Endothelial cell (in vitro differentiated cells): ENCODE data around the gene TLCD3B. TPM values are rescaled to one million over a fixed set of nuclear protein-coding genes. Genes with fewer than 3 reads are reported as not detected.
A peak's percentile ranks its signal among the peaks of the same experiment; 100 is the strongest.

Experiments
- DNase-seq: peaks from one replicate; pipeline ENCODE4 v3.0.0; 2021; ENCODE audit warnings: low spot score
- H3K27ac Mint-ChIP-seq: one replicate; pipeline ENCODE4 v1.8.0; 2021; ENCODE audit warnings: mixed read lengths, inconsistent platforms; ENCODE audit not compliant: unreplicated experiment
- H3K27me3 Mint-ChIP-seq: one replicate; pipeline ENCODE4 v1.8.0; 2021; ENCODE audit warnings: mild to moderate bottlenecking, moderate library complexity, mixed read lengths, inconsistent platforms; ENCODE audit not compliant: unreplicated experiment
- H3K36me3 Mint-ChIP-seq: one replicate; pipeline ENCODE4 v1.8.0; 2021; ENCODE audit warnings: mild to moderate bottlenecking, low read depth, mixed read lengths, inconsistent platforms; ENCODE audit not compliant: unreplicated experiment
- H3K4me1 Mint-ChIP-seq: one replicate; pipeline ENCODE4 v1.8.0; 2021; ENCODE audit warnings: mild to moderate bottlenecking, mixed read lengths, inconsistent platforms; ENCODE audit not compliant: unreplicated experiment
- H3K4me3 Mint-ChIP-seq: one replicate; pipeline ENCODE4 v1.8.0; 2021; ENCODE audit warnings: mild to moderate bottlenecking, mixed read lengths, inconsistent platforms; ENCODE audit not compliant: unreplicated experiment
- H3K9me3 Mint-ChIP-seq: one replicate; pipeline ENCODE4 v1.8.0; 2021; ENCODE audit warnings: mixed read lengths, inconsistent platforms; ENCODE audit not compliant: unreplicated experiment
- CTCF ChIP-seq: fragments of 200-600 bp; sonication (generic); IDR thresholded peaks from one replicate; pipeline ENCODE4 v1.5.0; 2021; ENCODE audit warnings: antibody characterized with exemption; ENCODE audit not compliant: unreplicated experiment
- total RNA-seq: library from RNA; stranded (reverse); fragmentation: NEBNext Ultra II Directional; extraction: Animal tissue kit (Norgen Biotek cat#: 25700); gene quantifications from one replicate; pipeline ENCODE4 v1.2.1, GENCODE V29; 2021; ENCODE audit not compliant: unreplicated experiment

The TLCD3B gene
- total RNA-seq, 1 donor from 2014 or later, result 1.4 TPM

GRCh38 chr16:30060836-30061554, 29.9 kb upstream of the TLCD3B start:
- DNase-seq, result no peak
- H3K4me1 Mint-ChIP-seq, result peaks cover 2% of the 10 kb centered on the region
- no peak overlapping the region for H3K4me3 Mint-ChIP-seq
- H3K36me3 Mint-ChIP-seq, result peaks cover 6% of the 10 kb centered on the region
- no peaks in the 10 kb centered on the region for H3K9me3 Mint-ChIP-seq
- no peak overlapping the region for H3K27ac Mint-ChIP-seq
- peaks cover 2% of the 10 kb centered on the region for H3K27me3 Mint-ChIP-seq
- TF ChIP-seq CTCF, result no peak

GRCh38 chr16:30060346-30060745, 29.3 kb upstream of the TLCD3B start:
- H3K4me3 Mint-ChIP-seq, result no peak overlapping the region
- H3K27ac Mint-ChIP-seq, result no peak overlapping the region
- DNase-seq, result no peak
- H3K9me3 Mint-ChIP-seq, result no peaks in the 10 kb centered on the region
- H3K36me3 Mint-ChIP-seq, result peaks cover 6% of the 10 kb centered on the region
- no peak for TF ChIP-seq CTCF
- peaks cover 2% of the 10 kb centered on the region for H3K4me1 Mint-ChIP-seq
- peaks cover 2% of the 10 kb centered on the region for H3K27me3 Mint-ChIP-seq

- peaks cover 3% of the 10 kb centered on the region for H3K27me3 Mint-ChIP-seq
- peak overlapping the region; percentile 51 for H3K4me3 Mint-ChIP-seq
- peak; percentile 62 for TF ChIP-seq CTCF
- H3K27ac Mint-ChIP-seq, result no peak overlapping the region
- peaks cover 21% of the 10 kb centered on the region for H3K4me1 Mint-ChIP-seq
- peak; percentile 76 for DNase-seq
- H3K9me3 Mint-ChIP-seq, result no peaks in the 10 kb centered on the region
- peaks cover 4% of the 10 kb centered on the region for H3K36me3 Mint-ChIP-seq
Observed at GRCh38 chr16:30054959-30055553, 24.0 kb upstream of the TLCD3B start.

- H3K9me3 Mint-ChIP-seq, result no peaks in the 10 kb centered on the region
Observed at GRCh38 chr16:30054451-30054850, 23.4 kb upstream of the TLCD3B start.

More at GRCh38 chr16:30054451-30054850, 23.4 kb upstream of the TLCD3B start:
- Mint-ChIP-seq H3K27me3 (peaks cover 4% of the 10 kb centered on the region), H3K4me3 (peak overlapping the region; percentile 87), H3K4me1 (peaks cover 21% of the 10 kb centered on the region), H3K36me3 (peaks cover 4% of the 10 kb centered on the region), H3K27ac (no peak overlapping the region)
- no peak for TF ChIP-seq CTCF
- no peak for DNase-seq
